ENCODE measurements around the gene CAPN10. TPM values are rescaled to one million over a fixed set of nuclear protein-coding genes. Genes with fewer than 3 reads are reported as not detected.

Gene CAPN10
- total and polyA plus RNA-seq, 2 donors (not counting 3 experiments of a cell fraction or from before 2014, with no cell fraction given) = 25.2 to 39.9 TPM

DNA sequence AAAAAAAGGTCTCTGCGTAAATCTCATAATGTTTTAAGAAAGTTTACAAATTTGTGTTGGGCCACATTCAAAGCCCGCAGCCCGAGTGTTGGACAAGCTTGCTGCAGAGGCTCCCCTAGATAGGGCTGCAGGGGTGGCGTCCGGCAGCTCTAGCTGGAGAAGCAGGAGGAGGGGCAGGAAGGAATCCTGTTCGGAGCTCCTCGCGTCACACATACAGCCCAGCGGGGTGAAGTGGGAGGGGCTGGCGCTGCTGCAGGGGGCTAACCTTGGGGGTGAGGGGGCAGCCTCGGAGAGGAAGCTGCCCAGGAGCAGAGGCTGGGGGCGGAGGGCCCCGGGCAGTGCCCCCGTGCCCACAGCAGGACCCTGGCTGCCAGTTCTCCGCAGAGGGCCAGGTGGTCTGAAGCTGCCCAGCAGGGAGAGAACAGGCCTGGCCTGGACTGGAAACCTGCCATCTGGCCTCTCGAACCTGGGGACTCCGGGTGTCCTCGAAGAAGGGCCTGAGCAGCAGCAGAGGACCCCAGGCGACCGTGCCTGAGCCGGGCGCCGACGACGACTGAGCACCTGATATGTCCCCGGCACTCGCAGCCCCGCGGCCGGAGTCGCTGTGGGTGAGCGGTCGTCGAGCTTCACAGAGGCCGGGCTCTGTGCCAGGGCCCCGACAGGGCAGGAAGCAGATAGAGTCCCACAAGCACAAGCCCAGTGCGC is 36.1 kb downstream of the CAPN10 start:
- BruUV-seq (replicated peaks) = no TSS peak
- no peak for DNase-seq (ENCODE audit: low read depth, low spot score)

GRCh38 chr2:240623531-240624010 is 37.0 kb downstream of the CAPN10 start:
- CTCF ChIA-PET = no interaction called here
- POLR2A ChIA-PET = no interaction called here
- DNase-seq (ENCODE audit: low read depth, low spot score) (no peak), FAIRE-seq (no peak)
- Histone ChIP-seq H3K27ac (ENCODE audit: insufficient read depth, low read depth, low read length) (no peak overlapping the region), H3K9ac (replicated peaks; ENCODE audit: extremely low read depth, insufficient read depth, low read length) (no peak overlapping the region), H3K4me3 (replicated peaks in 1 of 3; ENCODE audit: insufficient read depth in 1 of 3, low read depth in 1 of 3, low read length in 3 of 3) (no peak overlapping the region), H4K20me1 (replicated peaks; ENCODE audit: control insufficient read depth, extremely low read depth, insufficient read depth, low read length) (no peaks in the 10 kb centered on the region), H3K79me2 (ENCODE audit: control insufficient read depth, insufficient read depth, low read length) (no peaks in the 10 kb centered on the region), H3K9me1 (replicated peaks; ENCODE audit: control insufficient read depth, extremely low read depth, insufficient read depth, low read length) (no peaks in the 10 kb centered on the region), H3K9me3 (replicated peaks; ENCODE audit: control insufficient read depth, insufficient read depth, low read length) (no peaks in the 10 kb centered on the region), H3K4me2 (ENCODE audit: insufficient read depth, low read length) (no peak overlapping the region), H2AFZ (ENCODE audit: low read depth, low read length) (no peak overlapping the region), H3K4me1 (ENCODE audit: control insufficient read depth, extremely low read depth, insufficient read depth, low read length) (no peaks in the 10 kb centered on the region), H3K36me3 (ENCODE audit: control insufficient read depth in 2 of 2, extremely low read depth in 1 of 2, insufficient read depth in 2 of 2, low read length in 2 of 2) (no peaks in the 10 kb centered on the region), H3K27me3 (ENCODE audit: control insufficient read depth in 2 of 2, insufficient read depth in 2 of 2, low read length in 2 of 2) (no peaks in the 10 kb centered on the region)
- intact Hi-C loops (cut with micrococcal nuclease) (no loop called here), dilution Hi-C loops (cut with MboI; ENCODE audit: extremely low pct_ligation_motif_present, low sequenced_read_pairs) (no loop called here)
- TF ChIP-seq, protein P1, sequence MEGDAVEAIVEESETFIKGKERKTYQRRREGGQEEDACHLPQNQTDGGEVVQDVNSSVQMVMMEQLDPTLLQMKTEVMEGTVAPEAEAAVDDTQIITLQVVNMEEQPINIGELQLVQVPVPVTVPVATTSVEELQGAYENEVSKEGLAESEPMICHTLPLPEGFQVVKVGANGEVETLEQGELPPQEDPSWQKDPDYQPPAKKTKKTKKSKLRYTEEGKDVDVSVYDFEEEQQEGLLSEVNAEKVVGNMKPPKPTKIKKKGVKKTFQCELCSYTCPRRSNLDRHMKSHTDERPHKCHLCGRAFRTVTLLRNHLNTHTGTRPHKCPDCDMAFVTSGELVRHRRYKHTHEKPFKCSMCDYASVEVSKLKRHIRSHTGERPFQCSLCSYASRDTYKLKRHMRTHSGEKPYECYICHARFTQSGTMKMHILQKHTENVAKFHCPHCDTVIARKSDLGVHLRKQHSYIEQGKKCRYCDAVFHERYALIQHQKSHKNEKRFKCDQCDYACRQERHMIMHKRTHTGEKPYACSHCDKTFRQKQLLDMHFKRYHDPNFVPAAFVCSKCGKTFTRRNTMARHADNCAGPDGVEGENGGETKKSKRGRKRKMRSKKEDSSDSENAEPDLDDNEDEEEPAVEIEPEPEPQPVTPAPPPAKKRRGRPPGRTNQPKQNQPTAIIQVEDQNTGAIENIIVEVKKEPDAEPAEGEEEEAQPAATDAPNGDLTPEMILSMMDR (IDR thresholded peaks at IDR 0.05; ENCODE audit: extremely low read depth in 1 of 2, insufficient read depth in 1 of 2, low read depth in 1 of 2, low read length in 2 of 2) = no peak
- TF ChIP-seq JUN (IDR thresholded peaks at IDR 0.05; ENCODE audit: borderline replicate concordance, insufficient read depth, insufficient read length, low read depth) (no peak), MAX (IDR thresholded peaks at IDR 0.05; ENCODE audit: insufficient read depth, insufficient read length) (no peak), EZH2 (IDR thresholded peaks at IDR 0.05; ENCODE audit: borderline replicate concordance, low read depth, low read length, severe bottlenecking) (no peak), FOS (IDR thresholded peaks at IDR 0.05; ENCODE audit: borderline replicate concordance, insufficient read depth, low read length) (no peak), POLR2A (IDR thresholded peaks at IDR 0.05; ENCODE audit: low read depth, low read length) (no peak), MYC (IDR thresholded peaks at IDR 0.05; ENCODE audit: low read depth, low read length) (no peak), POLR2AphosphoS5 (IDR thresholded peaks at IDR 0.05; ENCODE audit: insufficient read depth, low read depth, low read length) (no peak), GATA2 (IDR thresholded peaks at IDR 0.05; ENCODE audit: insufficient read depth, insufficient read length, low read depth, low read length) (no peak)
- no TSS peak for BruUV-seq (replicated peaks)

More for the DNA sequence above, 36.1 kb downstream of the CAPN10 start:
- Histone ChIP-seq H3K4me2 (ENCODE audit: insufficient read depth, low read length) (no peak overlapping the region), H3K27me3 (ENCODE audit: control insufficient read depth in 2 of 2, insufficient read depth in 2 of 2, low read length in 2 of 2) (no peaks in the 10 kb centered on the region), H3K4me3 (replicated peaks in 1 of 3; ENCODE audit: insufficient read depth in 1 of 3, low read depth in 1 of 3, low read length in 3 of 3) (no peak overlapping the region), H3K4me1 (ENCODE audit: control insufficient read depth, extremely low read depth, insufficient read depth, low read length) (no peaks in the 10 kb centered on the region), H3K36me3 (ENCODE audit: control insufficient read depth in 2 of 2, extremely low read depth in 1 of 2, insufficient read depth in 2 of 2, low read length in 2 of 2) (no peaks in the 10 kb centered on the region), H3K9me1 (replicated peaks; ENCODE audit: control insufficient read depth, extremely low read depth, insufficient read depth, low read length) (no peaks in the 10 kb centered on the region), H3K9me3 (replicated peaks; ENCODE audit: control insufficient read depth, insufficient read depth, low read length) (no peaks in the 10 kb centered on the region), H3K9ac (replicated peaks; ENCODE audit: extremely low read depth, insufficient read depth, low read length) (no peak overlapping the region), H4K20me1 (replicated peaks; ENCODE audit: control insufficient read depth, extremely low read depth, insufficient read depth, low read length) (no peaks in the 10 kb centered on the region), H3K27ac (ENCODE audit: insufficient read depth, low read depth, low read length) (no peak overlapping the region), H2AFZ (ENCODE audit: low read depth, low read length) (no peak overlapping the region), H3K79me2 (ENCODE audit: control insufficient read depth, insufficient read depth, low read length) (no peaks in the 10 kb centered on the region)
- POLR2A ChIA-PET = no interaction called here
- TF ChIP-seq JUN (IDR thresholded peaks at IDR 0.05; ENCODE audit: borderline replicate concordance, insufficient read depth, insufficient read length, low read depth) = no peak
- no peak for TF ChIP-seq MYC (IDR thresholded peaks at IDR 0.05; ENCODE audit: low read depth, low read length)
- TF ChIP-seq POLR2A (IDR thresholded peaks at IDR 0.05; ENCODE audit: low read depth, low read length) = no peak
- TF ChIP-seq POLR2AphosphoS5 (IDR thresholded peaks at IDR 0.05; ENCODE audit: insufficient read depth, low read depth, low read length) = no peak
- no peak for TF ChIP-seq EZH2 (IDR thresholded peaks at IDR 0.05; ENCODE audit: borderline replicate concordance, low read depth, low read length, severe bottlenecking)
- TF ChIP-seq MAX (IDR thresholded peaks at IDR 0.05; ENCODE audit: insufficient read depth, insufficient read length) = no peak
- FAIRE-seq = no peak
- dilution Hi-C loops (cut with MboI; ENCODE audit: extremely low pct_ligation_motif_present, low sequenced_read_pairs) = no loop called here
- CTCF ChIA-PET = no interaction called here
- intact Hi-C loops (cut with micrococcal nuclease) = no loop called here

All from endothelial cell of umbilical vein (primary cell).